ENCODE data around the gene MYL5. TPM values are rescaled to one million over a fixed set of nuclear protein-coding genes. Genes with fewer than 3 reads are reported as not detected.
A peak's percentile ranks its signal among the peaks of the same experiment; 100 is the strongest.

Gene MYL5
- total and polyA plus RNA-seq, 2 of the 13 experiments (the other 11 are each of a cell fraction or from before 2014, with no cell fraction given): 6.5 to 16.0 TPM

- TF ChIP-seq NFAT5 (CRISPR knock-in tag; IDR thresholded peaks at IDR 0.05) (no peak), ZNF713 (CRISPR knock-in tag; IDR thresholded peaks at IDR 0.05) (no peak), KDM1A (CRISPR knock-in tag; IDR thresholded peaks at IDR 0.05) (peak; percentile 38; the same call in 1 of the 2 replicates), SIN3B (IDR thresholded peaks at IDR 0.05; ENCODE audit: low read length) (no peak), ZMAT3 (CRISPR knock-in tag; conservative IDR thresholded peaks at IDR 0.05) (peak; percentile 79; the same call in 1 of the 2 replicates), ZNF354B (CRISPR knock-in tag; IDR thresholded peaks at IDR 0.05) (no peak), ZNF138 (CRISPR knock-in tag; IDR thresholded peaks at IDR 0.05; ENCODE audit: low read depth) (no peak), TCF7 (IDR thresholded peaks at IDR 0.05; ENCODE audit: low read depth) (no peak), KDM2A (CRISPR knock-in tag; IDR thresholded peaks at IDR 0.05; ENCODE audit: borderline replicate concordance, low read depth) (peak; percentile 58; the same call in 1 of the 2 replicates), ZNF567 (CRISPR knock-in tag; IDR thresholded peaks at IDR 0.05; ENCODE audit: borderline replicate concordance) (no peak), SRSF1 (optimal IDR thresholded peaks at IDR 0.05; ENCODE audit: low read depth, low read length) (no peak), HIVEP1 (CRISPR knock-in tag; IDR thresholded peaks at IDR 0.05) (no peak), BCL3 (CRISPR knock-in tag; IDR thresholded peaks at IDR 0.05) (no peak), XRCC5 (optimal IDR thresholded peaks at IDR 0.05; ENCODE audit: low read length) (no peak), ATM (IDR thresholded peaks at IDR 0.05; ENCODE audit: borderline replicate concordance) (no peak), SP140L (CRISPR knock-in tag; IDR thresholded peaks at IDR 0.05; ENCODE audit: borderline replicate concordance) (no peak), CBFB (CRISPR knock-in tag; IDR thresholded peaks at IDR 0.05) (0 out of 2 replicates have a peak, but pooled peaks have one; percentile 43), NFRKB (IDR thresholded peaks at IDR 0.05) (no peak)
- TF ChIP-seq, protein P1, sequence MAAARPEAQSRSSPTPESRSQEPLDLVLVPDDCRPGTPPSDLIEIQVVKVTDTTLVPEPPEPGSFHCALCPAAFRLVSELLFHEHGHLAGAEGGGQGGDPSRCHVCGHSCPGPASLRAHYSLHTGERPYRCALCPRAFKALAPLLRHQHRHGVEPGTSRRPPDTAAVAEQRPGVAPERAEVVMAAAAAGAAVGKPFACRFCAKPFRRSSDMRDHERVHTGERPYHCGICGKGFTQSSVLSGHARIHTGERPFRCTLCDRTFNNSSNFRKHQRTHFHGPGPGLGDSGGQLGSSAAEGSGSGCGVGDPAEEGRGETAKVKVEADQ (CRISPR knock-in tag; IDR thresholded peaks at IDR 0.05; ENCODE audit: borderline replicate concordance): no peak
- TF ChIP-seq, protein P2, sequence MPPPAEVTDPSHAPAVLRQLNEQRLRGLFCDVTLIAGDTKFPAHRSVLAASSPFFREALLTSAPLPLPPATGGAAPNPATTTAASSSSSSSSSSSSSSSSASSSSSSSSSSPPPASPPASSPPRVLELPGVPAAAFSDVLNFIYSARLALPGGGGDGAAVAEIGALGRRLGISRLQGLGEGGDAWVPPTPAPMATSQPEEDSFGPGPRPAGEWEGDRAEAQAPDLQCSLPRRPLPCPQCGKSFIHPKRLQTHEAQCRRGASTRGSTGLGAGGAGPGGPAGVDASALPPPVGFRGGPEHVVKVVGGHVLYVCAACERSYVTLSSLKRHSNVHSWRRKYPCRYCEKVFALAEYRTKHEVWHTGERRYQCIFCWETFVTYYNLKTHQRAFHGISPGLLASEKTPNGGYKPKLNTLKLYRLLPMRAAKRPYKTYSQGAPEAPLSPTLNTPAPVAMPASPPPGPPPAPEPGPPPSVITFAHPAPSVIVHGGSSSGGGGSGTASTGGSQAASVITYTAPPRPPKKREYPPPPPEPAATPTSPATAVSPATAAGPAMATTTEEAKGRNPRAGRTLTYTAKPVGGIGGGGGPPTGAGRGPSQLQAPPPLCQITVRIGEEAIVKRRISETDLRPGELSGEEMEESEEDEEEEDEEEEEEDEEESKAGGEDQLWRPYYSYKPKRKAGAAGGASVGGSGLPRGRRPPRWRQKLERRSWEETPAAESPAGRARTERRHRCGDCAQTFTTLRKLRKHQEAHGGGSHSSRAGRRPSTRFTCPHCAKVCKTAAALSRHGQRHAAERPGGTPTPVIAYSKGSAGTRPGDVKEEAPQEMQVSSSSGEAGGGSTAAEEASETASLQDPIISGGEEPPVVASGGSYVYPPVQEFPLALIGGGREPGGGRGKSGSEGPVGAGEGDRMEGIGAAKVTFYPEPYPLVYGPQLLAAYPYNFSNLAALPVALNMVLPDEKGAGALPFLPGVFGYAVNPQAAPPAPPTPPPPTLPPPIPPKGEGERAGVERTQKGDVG (CRISPR knock-in tag; IDR thresholded peaks at IDR 0.05; ENCODE audit: borderline replicate concordance): peak; percentile 51; the same call in 1 of the 2 replicates
These were observed 18.6 kb downstream of the MYL5 start (continued) for GRCh38 chr4:692771-693554.
